Fibroblast of lung (primary cell): Measurements from ENCODE around the gene S100A5. TPM values are rescaled to one million over a fixed set of nuclear protein-coding genes. Genes with fewer than 3 reads are reported as not detected.
"Not testable (repeated sequence)": the region's sequence is repeated elsewhere in the genome, so short reads cannot be mapped to it uniquely, and the experiment has no call there.

Experiments
- DNase-seq, 2 donors: peaks; one replicate each; pipeline versions ENCODE4 v3.0.0 to v3.0.0-alpha.2; 2010; ENCODE audit warnings: low read depth in 2 of 2
- H2AFZ ChIP-seq: 2 replicates; pipeline ENCODE4 v1.5.1; 2012; ENCODE audit warnings: low read length, control low read depth, inconsistent platforms
- H3K27ac ChIP-seq: 2 replicates; pipeline ENCODE4 v1.5.1; 2011; ENCODE audit warnings: low read length, control low read depth; ENCODE audit not compliant: insufficient read depth
- H3K27me3 ChIP-seq: 2 replicates; pipeline ENCODE4 v1.5.1; 2011; ENCODE audit warnings: mild to moderate bottlenecking, low read length; ENCODE audit not compliant: control insufficient read depth, insufficient read depth
- H3K36me3 ChIP-seq: 2 replicates; pipeline ENCODE4 v1.5.1; 2011; ENCODE audit warnings: low read length; ENCODE audit not compliant: control insufficient read depth, insufficient read depth
- H3K4me1 ChIP-seq: 2 replicates; pipeline ENCODE4 v1.5.1; 2011; ENCODE audit warnings: low read length; ENCODE audit not compliant: control insufficient read depth, insufficient read depth; ENCODE audit errors: extremely low read depth
- H3K4me2 ChIP-seq: 2 replicates; pipeline ENCODE4 v1.5.1; 2011; ENCODE audit warnings: low read length, control low read depth; ENCODE audit not compliant: insufficient read depth; ENCODE audit errors: extremely low read depth
- H3K4me3 ChIP-seq, 4 experiments: fragments of 200-600 bp in 1 of 4; sonication (generic) in 1 of 4; replicated peaks in 1 of 4; 2 replicates each; pipeline ENCODE4 v1.5.1; 2011 to 2016; ENCODE audit warnings: low read length in 4 of 4, low read depth in 3 of 4, mild to moderate bottlenecking in 3 of 4, control low read depth in 2 of 4, inconsistent platforms in 1 of 4, mixed read lengths in 1 of 4; ENCODE audit not compliant: insufficient read depth in 1 of 4; ENCODE audit errors: control extremely low read depth in 1 of 4
- H3K79me2 ChIP-seq: 2 replicates; pipeline ENCODE4 v1.5.1; 2012; ENCODE audit warnings: mild to moderate bottlenecking, low read length, inconsistent platforms; ENCODE audit not compliant: control insufficient read depth, insufficient read depth
- H3K9ac ChIP-seq: 2 replicates; pipeline ENCODE4 v1.5.1; 2011; ENCODE audit warnings: mild to moderate bottlenecking, low read length, control low read depth; ENCODE audit not compliant: insufficient read depth
- H3K9me3 ChIP-seq: 2 replicates; pipeline ENCODE4 v1.5.1; 2012; ENCODE audit warnings: low read depth, low read length; ENCODE audit not compliant: control insufficient read depth, insufficient read depth
- H4K20me1 ChIP-seq: 2 replicates; pipeline ENCODE4 v1.5.1; 2011; ENCODE audit warnings: low read length; ENCODE audit not compliant: control insufficient read depth, insufficient read depth; ENCODE audit errors: extremely low read depth
- EZH2 ChIP-seq: IDR thresholded peaks from 2 replicates; pipeline ENCODE4 v1.5.1; 2012; ENCODE audit warnings: low read length, control low read depth, mild to moderate bottlenecking; ENCODE audit errors: missing control alignments
- polyA plus RNA-seq, 2 donors: library from polyadenylated mRNA; depleted of rRNA in 1 of 2; stranded (reverse) in 1 of 2; unstranded in 1 of 2; fragments of >200 nt; gene quantifications; 2 replicates each; pipeline ENCODE4 v1.2.1, GENCODE V29; 2011 to 2012; ENCODE audit warnings: missing spikeins in 1 of 2
- total RNA-seq: library from RNA; depleted of rRNA; stranded (reverse); fragments of >200 nt; gene quantifications from 2 replicates; pipeline ENCODE4 v1.2.1, GENCODE V29; 2014
- TF ChIP-seq, protein P1 (sequence below), 2 donors: IDR thresholded peaks in 1 of 2; conservative IDR thresholded peaks in 1 of 2; 1 replicate in 1 of 2; 2 replicates in 1 of 2; pipeline ENCODE4 v1.5.1; 2011 to 2012; ENCODE audit warnings: low read length in 2 of 2, control low read depth in 1 of 2, inconsistent platforms in 1 of 2, low read depth in 1 of 2, mild to moderate bottlenecking in 1 of 2

The S100A5 gene
- total and polyA plus RNA-seq, 2 donors (not counting 1 experiment from before 2014, with no cell fraction given): 0.20 TPM; not detected in 1

DNA sequence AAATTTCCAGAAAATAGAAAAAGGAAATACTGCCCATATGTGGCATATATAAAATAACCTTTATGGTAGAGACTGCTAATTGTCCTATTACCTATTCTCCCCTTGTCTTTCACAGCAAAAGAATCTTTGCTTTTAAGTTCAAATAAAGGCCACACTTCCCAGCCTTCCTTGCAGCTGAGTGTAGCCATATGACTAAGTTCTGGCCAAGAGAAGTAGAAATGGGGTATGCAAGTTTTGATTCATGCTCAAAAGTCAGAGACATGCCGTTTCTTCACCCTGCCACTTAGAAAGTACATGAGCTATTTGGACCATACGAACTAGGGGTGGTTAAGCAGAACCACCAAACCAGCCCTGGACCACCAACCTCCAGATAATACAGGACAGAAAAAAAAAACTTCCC lies 43.2 kb upstream of the S100A5 start:
- no peak overlapping the region for H3K27ac ChIP-seq
- peak in 1 of 2 donors; percentile 58 for DNase-seq
- H3K4me3 ChIP-seq: no peak overlapping the region
- H3K36me3 ChIP-seq: no peaks in the 10 kb centered on the region
- no peak overlapping the region for H3K4me2 ChIP-seq
- H2AFZ ChIP-seq: no peak overlapping the region
- no peaks in the 10 kb centered on the region for H3K79me2 ChIP-seq
- peaks cover 3% of the 10 kb centered on the region for H3K4me1 ChIP-seq
- no peak for TF ChIP-seq EZH2
- TF ChIP-seq, protein P1, sequence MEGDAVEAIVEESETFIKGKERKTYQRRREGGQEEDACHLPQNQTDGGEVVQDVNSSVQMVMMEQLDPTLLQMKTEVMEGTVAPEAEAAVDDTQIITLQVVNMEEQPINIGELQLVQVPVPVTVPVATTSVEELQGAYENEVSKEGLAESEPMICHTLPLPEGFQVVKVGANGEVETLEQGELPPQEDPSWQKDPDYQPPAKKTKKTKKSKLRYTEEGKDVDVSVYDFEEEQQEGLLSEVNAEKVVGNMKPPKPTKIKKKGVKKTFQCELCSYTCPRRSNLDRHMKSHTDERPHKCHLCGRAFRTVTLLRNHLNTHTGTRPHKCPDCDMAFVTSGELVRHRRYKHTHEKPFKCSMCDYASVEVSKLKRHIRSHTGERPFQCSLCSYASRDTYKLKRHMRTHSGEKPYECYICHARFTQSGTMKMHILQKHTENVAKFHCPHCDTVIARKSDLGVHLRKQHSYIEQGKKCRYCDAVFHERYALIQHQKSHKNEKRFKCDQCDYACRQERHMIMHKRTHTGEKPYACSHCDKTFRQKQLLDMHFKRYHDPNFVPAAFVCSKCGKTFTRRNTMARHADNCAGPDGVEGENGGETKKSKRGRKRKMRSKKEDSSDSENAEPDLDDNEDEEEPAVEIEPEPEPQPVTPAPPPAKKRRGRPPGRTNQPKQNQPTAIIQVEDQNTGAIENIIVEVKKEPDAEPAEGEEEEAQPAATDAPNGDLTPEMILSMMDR (conservative IDR thresholded peaks at IDR 0.05 in 1 of 2, IDR thresholded peaks at IDR 0.05 in 1 of 2; ENCODE audit: low read depth in 1 of 2, low read length in 2 of 2): no peak
- H3K9me3 ChIP-seq: no peaks in the 10 kb centered on the region
- H3K9ac ChIP-seq: no peak overlapping the region
- no peaks in the 10 kb centered on the region for H3K27me3 ChIP-seq
- H4K20me1 ChIP-seq: no peaks in the 10 kb centered on the region

DNA sequence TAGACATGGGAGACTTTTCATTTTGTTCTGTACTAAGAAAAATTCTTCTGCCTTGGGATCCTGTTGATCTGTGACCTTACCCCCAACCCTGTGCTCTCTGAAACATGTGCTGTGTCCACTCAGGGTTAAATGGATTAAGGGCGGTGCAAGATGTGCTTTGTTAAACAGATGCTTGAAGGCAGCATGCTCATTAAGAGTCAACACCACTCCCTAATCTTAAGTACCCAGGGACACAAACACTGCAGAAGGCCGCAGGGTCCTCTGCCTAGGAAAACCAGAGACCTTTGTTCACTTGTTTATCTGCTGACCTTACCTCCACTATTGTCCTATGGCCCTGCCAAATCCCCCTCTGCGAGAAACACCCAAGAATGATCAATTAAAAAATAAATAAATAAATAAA lies 42.8 kb upstream of the S100A5 start:
- not testable (repeated sequence) for H3K27ac ChIP-seq, H3K4me3 ChIP-seq, H3K36me3 ChIP-seq, H3K27me3 ChIP-seq, H3K9ac ChIP-seq, H2AFZ ChIP-seq, H3K79me2 ChIP-seq, DNase-seq, H3K4me2 ChIP-seq, H4K20me1 ChIP-seq, H3K9me3 ChIP-seq, H3K4me1 ChIP-seq

GRCh38 chr1:153582836-153583235 lies 42.1 kb upstream of the S100A5 start:
- H3K79me2 ChIP-seq, H2AFZ ChIP-seq, H3K9ac ChIP-seq, H3K27ac ChIP-seq, H3K4me1 ChIP-seq, H3K36me3 ChIP-seq, DNase-seq, H4K20me1 ChIP-seq, H3K9me3 ChIP-seq, H3K27me3 ChIP-seq, H3K4me3 ChIP-seq, H3K4me2 ChIP-seq: not testable (repeated sequence)

DNA sequence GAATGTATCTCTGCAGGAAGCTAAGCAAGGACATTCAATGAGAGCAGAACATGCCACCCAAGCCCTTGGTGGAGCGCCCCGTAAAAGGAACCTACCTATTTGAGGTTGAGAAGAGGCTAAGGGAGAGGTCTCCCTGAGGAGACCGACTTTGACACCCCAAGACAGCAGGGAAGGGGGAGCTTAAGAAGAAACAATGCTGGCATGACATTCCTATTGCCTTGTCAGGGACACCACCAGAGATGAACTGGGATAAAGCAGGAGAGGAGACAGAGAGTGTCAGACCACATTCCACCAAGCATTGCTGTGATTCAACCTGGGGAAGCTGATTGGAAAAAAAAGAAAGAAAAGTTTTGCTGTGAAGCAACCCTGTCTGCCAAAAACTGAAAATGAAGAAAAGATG lies 38.2 kb upstream of the S100A5 start:
- H3K36me3 ChIP-seq: no peaks in the 10 kb centered on the region
- DNase-seq: no peak
- H3K4me1 ChIP-seq: peaks cover 11% of the 10 kb centered on the region
- H3K27me3 ChIP-seq: no peaks in the 10 kb centered on the region
- no peak overlapping the region for H3K9ac ChIP-seq
- H3K4me2 ChIP-seq: no peak overlapping the region
- no peak overlapping the region for H3K4me3 ChIP-seq
- H3K9me3 ChIP-seq: no peaks in the 10 kb centered on the region
- H2AFZ ChIP-seq: peak overlapping the region; percentile 4
- TF ChIP-seq, protein P1 (conservative IDR thresholded peaks at IDR 0.05 in 1 of 2, IDR thresholded peaks at IDR 0.05 in 1 of 2; ENCODE audit: low read depth in 1 of 2, low read length in 2 of 2): no peak
- TF ChIP-seq EZH2: no peak
- H3K79me2 ChIP-seq: no peaks in the 10 kb centered on the region
- no peaks in the 10 kb centered on the region for H4K20me1 ChIP-seq
- H3K27ac ChIP-seq: no peak overlapping the region
